ENCODE data around the gene CBFA2T2.
"Not testable (repeated sequence)": the region's sequence is repeated elsewhere in the genome, so short reads cannot be mapped to it uniquely, and the experiment has no call there.

Gene CBFA2T2

GRCh38 chr20:33470866-33471265 lies 19.0 kb upstream of the CBFA2T2 start:
- DNase-seq (ENCODE audit: low read depth, low spot score) = no peak

- DNase-seq (ENCODE audit: low read depth, low spot score) = no peak
Observed at GRCh38 chr20:33472868-33473435, 16.9 kb upstream of the CBFA2T2 start.

GRCh38 chr20:33474097-33474873 lies 15.6 kb upstream of the CBFA2T2 start:
- no peak for DNase-seq (ENCODE audit: low read depth, low spot score)

GRCh38 chr20:33474963-33475362 lies 14.9 kb upstream of the CBFA2T2 start:
- DNase-seq (ENCODE audit: low read depth, low spot score) = no peak

DNA sequence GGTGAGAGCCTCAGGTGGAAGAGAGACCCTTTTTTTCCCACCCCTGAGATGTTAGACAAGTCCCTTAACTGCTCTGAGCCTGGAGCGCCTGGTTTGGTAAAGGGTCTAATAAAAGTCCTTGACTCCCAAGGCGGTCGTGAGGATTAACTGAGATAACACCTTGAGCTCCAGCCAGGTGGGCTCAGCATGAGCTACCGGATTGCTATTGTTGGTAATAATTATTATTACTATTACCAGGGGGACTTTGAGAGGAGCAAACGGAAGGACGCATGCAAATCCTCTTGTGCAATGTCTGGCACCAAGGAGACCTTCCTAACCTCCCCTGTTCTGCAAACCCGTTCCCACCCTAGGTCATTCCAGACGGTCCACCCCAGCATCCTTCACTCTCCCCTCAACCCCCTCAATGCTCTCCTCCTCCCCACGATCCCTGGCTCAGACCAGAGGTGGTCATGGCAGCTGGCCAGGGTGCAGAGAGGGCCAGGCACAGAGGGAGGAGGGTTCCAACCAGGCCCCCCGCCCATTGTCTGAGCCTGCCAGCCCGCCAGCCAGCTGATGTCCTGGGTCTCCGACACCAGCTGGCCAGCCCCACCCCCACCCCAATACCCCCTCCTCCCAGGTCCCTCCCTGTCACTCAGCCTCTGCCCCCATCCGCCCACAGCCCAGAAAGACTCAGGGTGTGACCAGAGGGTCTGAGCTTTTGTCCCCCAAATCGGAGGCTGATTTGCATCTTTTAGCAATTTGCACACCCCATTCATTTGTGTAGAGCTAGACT lies 14.3 kb upstream of the CBFA2T2 start:
- no peak for DNase-seq (ENCODE audit: low read depth, low spot score)

- no peak for DNase-seq (ENCODE audit: low read depth, low spot score)
Observed at GRCh38 chr20:33477386-33478234, 12.3 kb upstream of the CBFA2T2 start.

GRCh38 chr20:33480048-33480447 lies 9.8 kb upstream of the CBFA2T2 start:
- DNase-seq (ENCODE audit: low read depth, low spot score) = no peak

- no peak for DNase-seq (ENCODE audit: low read depth, low spot score)
Observed at GRCh38 chr20:33481431-33481941, 8.4 kb upstream of the CBFA2T2 start.

DNA sequence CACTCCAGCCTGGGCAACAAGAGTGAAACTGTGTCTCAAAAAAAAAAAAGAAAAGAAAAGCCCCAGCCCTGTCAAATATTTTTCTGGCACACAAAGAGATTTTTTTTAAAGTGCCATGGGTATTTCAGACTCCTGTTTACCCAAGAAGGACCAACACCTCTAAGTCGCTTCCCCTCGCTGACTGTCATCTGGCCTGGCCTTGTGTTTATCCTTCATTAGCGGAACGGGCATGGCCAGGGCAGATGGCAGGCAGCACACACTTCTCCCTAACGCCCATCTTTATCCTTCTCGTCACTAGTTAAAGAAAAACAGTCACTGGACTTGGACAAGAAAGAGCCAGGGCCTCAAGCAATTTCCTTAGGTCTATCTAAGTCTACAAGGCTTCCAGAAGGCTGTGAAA lies 7.3 kb upstream of the CBFA2T2 start:
- DNase-seq (ENCODE audit: low read depth, low spot score) = no peak

- DNase-seq (ENCODE audit: low read depth, low spot score) = not testable (repeated sequence)
Observed at GRCh38 chr20:33483186-33483585, 6.7 kb upstream of the CBFA2T2 start.

- no peak for DNase-seq (ENCODE audit: low read depth, low spot score)
Observed at GRCh38 chr20:33488201-33488600, 1.7 kb upstream of the CBFA2T2 start.

DNA sequence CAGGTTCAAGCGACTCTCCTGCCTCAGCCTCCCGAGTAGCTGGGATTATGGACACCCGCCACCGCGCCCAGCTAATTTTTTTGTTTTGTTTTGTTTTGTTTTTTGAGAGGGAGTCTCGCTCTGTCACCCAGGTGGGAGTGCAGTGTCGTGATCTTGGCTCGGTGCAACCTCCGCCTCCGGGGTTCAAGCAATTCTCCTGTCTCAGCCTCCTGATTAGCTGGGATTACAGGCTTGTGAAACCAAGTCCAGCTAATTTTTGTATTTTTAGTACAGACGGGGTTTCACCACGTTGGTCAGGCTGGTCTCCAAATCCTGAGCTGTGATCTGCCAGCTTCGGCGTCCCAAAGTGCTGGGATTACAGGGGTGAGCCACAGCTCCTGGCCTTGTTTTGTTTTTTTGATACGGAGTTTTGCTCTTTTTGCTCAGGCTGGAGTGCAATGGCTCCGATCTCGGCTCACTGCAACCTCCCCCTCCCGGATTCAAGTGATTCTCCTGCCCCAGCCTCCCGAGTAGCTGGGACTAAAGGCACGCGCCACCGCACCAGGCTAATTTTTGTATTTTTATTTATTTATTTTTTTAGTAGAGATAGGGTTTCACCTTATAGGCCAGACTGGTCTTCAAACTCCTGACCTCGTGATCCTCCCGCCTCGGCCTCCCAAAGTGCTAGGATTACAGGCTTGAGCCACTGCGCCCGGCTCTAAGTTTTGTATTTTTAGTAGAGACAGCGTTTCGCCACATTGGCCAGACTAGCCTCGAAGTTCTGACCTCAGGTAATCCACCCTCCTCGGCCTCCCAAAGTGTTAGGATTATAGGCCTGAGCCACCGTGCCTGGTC lies 1.0 kb upstream of the CBFA2T2 start:
- not testable (repeated sequence) for DNase-seq (ENCODE audit: low read depth, low spot score)

GRCh38 chr20:33489495-33490022 lies 337 bp upstream of the CBFA2T2 start:
- peak; percentile 90 for DNase-seq (ENCODE audit: low read depth, low spot score)

DNA sequence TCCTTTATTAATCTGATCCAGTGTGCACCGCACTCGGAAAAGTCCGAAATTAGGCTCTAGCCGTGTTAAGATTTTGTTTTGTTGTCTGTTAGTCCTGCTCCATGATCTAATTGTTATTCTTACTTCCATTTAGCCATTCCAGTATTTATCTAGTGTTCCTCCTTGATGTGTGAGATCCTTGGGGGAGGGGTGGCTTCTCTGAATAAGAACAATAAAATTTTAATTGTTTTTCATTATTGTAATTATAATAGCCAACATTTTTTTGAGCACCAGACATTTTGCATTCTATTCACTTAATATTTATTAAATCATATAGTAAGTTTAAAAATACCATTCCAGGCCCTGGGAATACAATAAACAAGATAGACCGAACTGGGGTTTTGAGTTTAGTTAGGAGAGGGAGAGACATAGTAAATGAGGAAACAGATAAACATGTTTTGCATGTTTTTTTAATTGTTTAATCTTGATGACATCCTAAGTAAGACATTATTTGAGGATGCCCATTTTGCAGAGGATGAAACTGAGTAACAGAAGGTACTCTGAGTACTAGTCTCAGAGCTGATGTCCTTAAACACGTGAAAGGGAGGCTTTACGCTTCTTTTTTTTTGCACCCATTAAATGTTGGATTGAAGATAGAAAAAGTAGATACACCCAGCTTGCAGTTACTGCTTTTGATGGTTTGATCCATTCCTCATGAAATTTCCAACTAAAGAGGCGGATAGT lies 1.2 kb downstream of the CBFA2T2 start:
- no peak for DNase-seq (ENCODE audit: low read depth, low spot score)

DNA sequence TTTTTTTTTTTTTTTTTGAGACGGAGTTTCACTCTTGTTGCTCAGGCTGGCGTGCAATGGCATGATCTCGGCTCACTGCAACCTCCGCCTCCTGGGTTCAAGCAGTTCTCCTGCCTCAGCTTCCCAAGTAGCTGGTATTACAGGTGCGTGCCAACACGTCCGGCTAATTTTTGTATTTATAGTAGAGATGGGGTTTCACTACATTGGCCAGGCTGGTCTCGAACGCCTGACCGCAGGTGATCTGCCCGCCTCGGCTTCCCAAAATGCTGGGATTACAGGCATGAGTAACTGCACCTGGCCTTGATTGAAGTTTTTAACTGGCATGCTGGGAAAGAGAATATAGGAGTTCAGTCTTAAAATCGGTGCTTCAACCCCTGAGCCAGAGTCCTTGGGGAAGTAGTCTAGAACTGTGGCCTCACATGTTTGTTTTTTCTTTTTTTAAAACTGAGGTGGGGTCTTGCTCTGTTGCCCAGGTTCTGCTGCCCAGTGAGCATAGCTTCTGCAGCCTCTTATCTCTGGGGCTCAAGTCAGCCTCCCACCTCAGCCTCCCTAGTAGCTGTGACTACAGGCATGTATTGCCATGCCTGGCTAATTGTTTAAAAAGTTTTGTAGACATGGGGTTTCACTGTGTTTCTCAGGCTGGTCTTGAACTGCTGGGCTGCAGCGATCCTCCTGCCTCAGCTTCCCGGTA lies 3.3 kb downstream of the CBFA2T2 start:
- DNase-seq (ENCODE audit: low read depth, low spot score) = no peak

DNA sequence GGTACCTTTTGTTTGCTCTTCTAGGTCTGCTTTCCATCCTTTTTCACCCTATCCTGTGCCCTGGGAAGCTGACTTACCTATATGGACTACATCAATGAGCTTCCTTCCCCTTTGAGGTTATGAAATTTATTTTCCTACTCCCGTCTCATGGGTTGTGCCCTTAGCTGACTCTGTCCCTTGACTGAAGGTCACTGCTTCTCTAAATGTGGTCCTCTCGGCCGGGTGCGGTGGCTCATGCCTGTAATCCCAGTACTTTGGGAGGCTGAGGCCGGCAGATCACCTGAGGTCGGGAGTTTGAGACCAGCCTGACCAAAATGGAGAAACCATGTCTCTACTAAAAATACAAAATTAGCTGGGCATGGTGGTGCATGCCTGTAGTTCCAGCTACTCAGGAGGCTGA lies 6.9 kb downstream of the CBFA2T2 start:
- DNase-seq (ENCODE audit: low read depth, low spot score) = not testable (repeated sequence)

DNA sequence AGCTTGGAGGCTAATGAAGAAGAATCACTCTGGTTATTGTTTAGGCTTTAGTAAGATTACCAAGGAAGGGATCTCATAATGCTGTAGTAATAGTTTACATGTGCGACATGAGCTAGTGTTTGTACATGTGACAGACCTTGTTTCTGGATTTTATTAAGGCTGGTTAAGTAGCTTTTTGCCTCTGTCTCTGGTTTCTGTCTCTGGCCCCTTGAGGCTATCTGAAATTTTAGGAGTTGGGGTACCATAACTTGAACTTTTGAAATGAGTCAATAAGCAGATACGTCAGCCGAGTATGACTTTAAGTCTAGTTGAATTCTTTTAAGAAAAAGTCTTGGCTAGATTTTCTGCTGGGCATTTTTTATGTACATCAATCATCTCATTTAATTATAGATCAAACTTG lies 9.5 kb downstream of the CBFA2T2 start:
- DNase-seq (ENCODE audit: low read depth, low spot score) = no peak

DNA sequence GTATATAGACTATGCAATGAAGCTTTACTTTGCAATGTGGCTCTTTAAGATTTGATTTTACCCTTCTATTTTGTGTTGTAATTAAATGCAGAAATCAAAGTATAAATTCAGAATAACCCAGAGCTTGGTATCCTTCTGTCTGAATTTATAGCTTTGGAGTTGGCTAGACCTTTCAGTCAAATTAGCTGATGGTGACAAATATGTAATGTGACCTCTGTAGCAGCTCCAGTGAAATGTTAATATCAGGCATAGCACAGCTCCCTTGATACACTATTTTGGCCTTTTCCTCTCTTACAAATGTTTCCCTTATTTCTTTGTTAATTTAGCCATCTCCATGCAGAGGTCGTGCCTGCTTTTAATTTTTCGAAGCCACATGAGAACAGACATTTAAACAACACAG lies 11.1 kb downstream of the CBFA2T2 start:
- no peak for DNase-seq (ENCODE audit: low read depth, low spot score)

DNA sequence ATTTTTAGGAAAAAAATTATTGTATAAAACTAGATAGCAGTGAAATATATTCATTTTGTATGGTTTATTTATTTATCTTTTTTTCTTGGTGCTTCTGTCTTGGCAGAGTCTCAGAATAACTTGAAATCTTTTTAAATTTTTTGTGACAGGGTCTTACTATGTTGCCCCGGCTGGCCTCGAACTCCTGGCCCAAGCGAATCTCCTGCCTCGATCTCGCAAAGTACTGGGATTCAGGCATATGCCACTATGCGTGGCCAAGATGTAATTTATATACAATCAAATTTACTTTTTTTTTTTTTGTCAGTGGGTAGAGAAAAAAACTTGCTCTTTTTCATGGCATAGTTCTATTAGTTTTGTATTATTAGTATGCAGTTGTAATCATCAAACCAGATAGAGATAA lies 13.7 kb downstream of the CBFA2T2 start:
- no peak for DNase-seq (ENCODE audit: low read depth, low spot score)
